Stimulated activated CD4-positive, alpha-beta T cell treated with anti-CD3 and anti-CD28 coated beads, TNF-alpha, amount 100 ng/mL, for 48 hours (primary cell): Measurements from ENCODE around the gene PASK.

Experiments
- DNase-seq, 3 donors: peaks; one replicate each; pipeline ENCODE4 v3.0.0-alpha.2; 2020; ENCODE audit warnings: low read depth in 3 of 3

PASK gene

GRCh38 chr2:241180495-241180894 is 31.2 kb upstream of the PASK start:
- no peak for DNase-seq

DNA sequence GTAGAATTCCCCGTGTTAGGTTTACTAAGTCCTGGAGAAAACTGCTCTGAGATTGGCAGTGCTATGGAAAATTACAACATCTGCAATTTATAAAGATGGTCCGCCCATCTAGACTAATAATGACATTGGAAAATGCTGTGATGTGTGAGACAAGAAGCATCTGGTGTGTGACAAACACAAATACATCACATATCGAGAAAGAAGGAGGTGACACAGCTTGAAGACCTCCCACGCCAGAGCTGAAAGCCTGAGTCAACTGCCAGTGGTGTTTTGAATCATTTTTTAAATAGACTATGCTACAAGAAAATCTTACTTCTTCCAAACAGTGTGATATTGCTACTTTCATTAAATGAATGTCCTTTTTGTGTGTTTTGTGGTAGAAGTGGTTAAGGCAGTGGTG is 30.6 kb upstream of the PASK start:
- DNase-seq = peak in 2 of 3 donors; percentile 25 to 28

- DNase-seq = no peak
Observed at GRCh38 chr2:241178961-241179360, 29.7 kb upstream of the PASK start.

DNA sequence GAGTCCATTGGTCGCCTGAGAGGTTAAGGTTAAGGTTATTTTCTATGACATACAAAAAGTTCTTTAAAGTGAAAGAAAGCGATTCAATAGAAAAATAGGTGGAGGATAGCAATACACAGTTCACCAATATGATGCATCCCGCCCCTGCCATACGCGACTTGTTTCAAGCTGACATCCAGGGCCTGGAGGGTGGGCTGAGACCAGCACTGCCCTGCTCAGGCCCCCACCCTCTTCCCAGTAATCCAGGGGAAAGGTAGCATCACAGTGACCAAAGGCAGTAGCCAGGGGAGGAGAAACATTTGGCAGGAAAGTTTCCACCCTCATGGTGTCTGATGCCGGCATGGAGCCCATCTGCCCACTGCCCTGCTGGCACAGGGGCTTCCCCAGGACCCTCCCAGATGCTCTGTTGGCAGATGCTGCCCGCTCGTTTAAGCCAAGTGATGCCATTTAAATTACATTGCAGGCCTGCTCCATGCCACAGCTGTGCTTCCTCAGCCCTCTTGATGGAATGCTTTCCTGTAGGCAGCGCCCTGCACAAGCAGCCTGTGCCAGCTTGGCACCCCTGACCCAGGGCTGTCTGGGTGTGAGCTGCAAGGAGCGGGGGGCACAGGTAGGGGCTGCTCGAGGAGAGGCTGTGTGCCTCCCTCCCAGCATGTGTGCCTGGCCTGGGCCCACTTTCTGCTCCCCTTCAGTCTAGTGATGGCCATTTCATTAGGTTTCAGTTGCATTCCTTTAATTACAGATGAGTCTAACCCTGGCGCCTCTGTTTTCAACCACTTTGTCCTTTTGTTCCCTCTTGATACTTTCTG is 28.5 kb upstream of the PASK start:
- DNase-seq = no peak

DNA sequence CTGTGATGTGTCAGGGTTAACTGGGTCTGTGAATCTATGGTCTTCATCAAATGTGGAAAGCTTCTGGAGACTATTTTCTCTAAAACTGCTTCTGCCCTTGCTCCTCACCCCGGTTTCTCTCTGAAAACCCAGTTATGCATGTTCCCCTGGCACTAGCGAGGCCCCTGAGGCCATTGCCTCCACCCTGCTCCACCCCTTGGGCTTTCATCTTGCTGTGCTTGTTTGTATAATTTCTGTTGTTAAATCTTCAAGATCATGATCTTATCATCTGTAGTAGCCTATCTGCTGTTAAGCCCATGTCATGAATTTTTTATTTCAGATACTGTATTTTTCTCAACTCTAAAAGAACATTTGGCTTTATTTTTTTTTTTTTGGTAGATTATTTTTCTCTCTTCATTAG is 24.3 kb upstream of the PASK start:
- DNase-seq = no peak

DNA sequence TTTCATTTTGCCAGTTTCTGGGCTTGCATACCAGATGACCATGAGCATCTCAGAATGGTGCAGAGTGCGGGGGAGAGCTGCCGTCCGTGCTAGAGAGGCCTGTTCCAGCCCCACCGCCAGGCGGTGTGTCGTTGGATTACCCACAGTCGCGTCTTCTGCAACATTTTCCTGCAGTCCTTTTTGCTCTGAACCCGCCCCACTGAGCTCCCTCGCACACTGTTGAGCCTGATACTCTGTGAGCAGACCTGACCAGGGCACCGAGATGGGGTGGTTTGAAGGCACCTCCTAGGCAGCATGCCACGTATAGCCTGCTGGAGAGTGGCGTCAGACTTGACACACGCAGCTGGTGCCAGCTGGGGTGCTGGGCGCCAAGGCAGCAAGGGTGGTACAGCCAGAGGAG is 19.1 kb upstream of the PASK start:
- no peak for DNase-seq

DNA sequence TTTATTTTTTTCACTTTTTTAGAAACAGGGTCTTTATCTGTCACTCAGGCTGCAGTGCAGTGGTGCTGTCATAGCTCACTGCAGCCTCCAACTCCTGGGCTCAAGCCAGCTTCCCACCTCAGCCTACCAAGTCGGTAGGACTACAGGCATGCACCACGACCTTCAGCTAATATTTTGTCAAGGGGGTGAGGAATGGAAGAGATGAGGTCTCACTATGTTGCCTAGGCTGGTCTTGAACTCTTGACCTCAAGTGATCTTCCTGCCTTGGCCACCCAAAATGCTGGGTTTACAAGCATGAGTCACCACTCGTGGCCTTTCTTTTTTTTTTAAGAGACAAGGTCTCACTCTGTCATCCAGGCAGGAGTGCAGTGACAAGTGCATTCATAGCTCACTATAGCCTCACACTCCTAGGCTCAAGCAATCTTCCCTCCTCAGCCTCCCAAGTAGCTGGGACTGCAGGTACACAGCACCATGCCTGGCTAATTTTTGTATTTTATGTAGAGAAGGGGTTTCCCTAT is 14.4 kb upstream of the PASK start:
- DNase-seq = no peak

DNA sequence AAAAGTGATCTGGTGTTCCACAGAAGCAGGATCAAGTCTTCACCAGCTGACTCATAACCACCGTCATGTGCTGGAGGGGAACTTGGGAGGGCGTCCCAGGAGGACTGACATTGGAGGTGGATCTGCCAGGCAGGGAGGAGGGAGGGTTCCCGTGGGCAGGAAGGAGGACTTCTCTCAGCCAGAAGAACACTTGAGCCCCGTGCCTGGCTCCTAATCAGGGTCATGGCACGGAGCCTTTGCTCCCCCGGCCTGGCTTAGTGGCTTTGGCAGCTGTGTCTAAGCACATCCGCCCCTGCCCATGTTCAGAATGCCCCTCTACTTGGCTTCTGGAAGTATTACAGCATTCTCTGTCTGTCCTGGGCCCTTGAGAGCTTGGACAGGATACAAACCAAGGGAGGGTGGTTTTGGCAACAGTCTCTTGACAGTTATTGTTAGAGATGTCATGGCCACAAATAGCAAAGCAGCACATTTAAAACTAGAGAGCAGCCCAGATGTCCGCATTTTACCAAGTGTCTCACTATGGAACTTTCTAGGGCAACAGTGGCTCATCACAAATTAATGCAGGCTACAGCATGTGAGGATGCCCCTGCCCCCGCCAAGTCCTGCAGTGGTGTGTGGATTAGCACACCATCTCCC is 12.5 kb upstream of the PASK start:
- no peak for DNase-seq

- DNase-seq = no peak
Observed at GRCh38 chr2:241160318-241160717, 11.0 kb upstream of the PASK start.

- no peak for DNase-seq
Observed at GRCh38 chr2:241159116-241159515, 9.8 kb upstream of the PASK start.

DNA sequence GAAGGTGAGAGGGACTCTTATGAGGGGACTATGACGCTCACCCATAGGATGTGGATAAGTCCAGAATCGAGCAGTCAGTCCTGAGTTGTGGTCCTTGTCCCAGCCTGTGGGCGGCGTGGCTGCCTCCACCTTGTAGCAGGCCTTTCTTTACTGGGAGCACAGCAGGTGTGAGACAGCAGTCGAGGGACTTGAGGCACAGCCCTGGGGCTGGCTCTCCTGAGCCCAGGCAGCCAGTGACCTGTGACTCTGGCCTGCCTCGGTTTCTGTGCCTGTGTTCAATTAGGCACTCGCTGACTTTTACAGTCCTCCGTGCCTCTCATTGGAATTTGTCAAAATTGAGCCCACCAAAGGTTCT is 9.3 kb upstream of the PASK start:
- DNase-seq = no peak

DNA sequence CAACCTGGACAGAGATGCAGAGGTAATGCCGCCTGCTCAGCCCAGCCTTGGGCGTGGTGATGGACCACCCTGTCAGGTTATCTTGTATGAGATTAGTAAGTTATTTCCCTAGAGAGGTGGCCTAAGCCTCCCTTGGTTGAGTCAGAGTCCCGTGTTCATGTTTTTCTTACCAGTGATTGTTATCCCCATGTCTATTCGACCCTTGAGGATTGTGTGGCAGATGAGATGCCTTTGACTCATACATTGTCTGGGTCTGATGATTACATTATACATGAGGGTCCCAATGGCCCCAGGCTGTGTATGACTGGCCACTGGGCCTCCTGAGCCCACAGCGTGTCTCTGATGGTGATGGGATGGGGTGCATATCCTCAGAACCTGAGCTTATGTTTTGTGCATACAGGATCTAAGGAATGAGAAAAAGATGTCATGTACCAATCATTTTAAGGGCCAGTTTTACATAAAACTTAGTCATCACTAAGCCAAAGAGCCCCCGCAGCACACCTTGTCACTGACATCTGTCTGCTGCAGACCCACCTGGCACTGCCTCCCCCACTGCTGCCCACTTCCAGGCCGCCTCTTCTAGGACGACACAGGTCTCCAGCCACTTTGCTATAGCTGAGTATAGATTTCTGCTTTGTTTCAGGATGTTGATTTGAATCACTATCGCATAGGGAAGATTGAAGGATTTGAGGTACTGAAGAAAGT is 8.7 kb upstream of the PASK start:
- no peak for DNase-seq

DNA sequence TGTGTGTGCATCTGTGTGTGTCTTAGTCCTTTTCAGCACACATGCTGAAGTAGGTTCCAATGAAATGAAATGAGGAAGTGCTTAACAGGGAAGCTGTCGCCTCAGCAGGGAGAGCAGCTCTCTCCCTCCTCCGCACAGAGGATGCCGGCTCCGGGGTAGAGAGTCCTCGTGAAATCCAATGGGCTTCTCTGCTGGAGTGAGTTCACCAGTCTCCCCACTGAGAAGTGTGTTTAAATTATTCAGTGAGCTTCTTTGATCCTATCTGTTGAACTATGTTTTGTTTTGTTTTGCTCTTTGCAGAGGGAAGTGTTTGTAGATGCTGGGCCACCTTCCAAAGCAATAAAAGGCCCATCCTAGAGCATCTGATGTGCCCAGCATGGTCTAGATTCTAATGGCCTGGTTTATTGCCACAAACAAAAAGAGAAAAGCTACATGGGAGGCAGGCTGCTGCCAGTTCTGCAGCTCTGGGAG is 7.7 kb upstream of the PASK start:
- no peak for DNase-seq

DNA sequence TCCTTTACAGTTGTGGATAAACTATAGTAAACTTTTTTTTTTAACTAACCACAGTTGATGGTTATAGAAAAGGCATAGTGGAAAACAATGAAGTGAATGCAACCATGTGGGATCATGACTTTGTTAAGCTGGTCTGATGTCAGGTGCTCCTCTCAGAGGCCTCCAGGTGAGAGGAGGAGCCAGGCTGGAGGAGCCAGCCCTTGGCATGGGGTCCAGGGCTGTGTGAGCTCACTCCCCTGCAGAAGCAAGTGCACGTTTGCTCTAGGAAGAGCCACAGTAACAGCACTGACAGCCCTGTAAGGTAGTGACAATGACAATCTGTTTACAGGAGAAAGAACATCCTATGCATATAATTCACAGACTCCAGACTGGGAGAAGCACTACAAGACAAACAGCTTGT is 6.7 kb upstream of the PASK start:
- DNase-seq = no peak

- DNase-seq = peak in 2 of 3 donors; percentile 18 to 40
Observed at GRCh38 chr2:241154915-241155314, 5.6 kb upstream of the PASK start.

DNA sequence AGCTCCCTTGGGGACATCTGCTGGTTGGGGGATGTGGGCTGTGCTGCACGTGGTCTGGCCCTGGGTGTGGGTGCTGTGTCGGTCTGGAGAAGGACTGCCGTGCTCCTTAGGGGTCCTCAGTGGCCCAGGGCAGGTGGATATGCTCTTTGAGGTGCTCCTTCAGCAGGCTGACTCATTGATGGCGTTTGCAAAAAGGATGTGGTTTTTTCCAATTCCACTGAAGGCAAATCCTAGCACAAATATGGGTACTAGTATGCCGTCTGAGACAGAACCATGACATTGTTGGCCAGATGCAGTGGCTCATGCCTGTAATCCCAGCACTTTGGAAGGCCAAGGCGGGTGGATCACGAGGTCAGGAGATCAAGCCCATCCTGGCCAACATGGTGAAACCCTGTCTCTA is 4.3 kb upstream of the PASK start:
- DNase-seq = no peak

GRCh38 chr2:241151934-241152660 is 2.8 kb upstream of the PASK start:
- no peak for DNase-seq

- no peak for DNase-seq
Observed at GRCh38 chr2:241150660-241151530, 1.6 kb upstream of the PASK start.

DNA sequence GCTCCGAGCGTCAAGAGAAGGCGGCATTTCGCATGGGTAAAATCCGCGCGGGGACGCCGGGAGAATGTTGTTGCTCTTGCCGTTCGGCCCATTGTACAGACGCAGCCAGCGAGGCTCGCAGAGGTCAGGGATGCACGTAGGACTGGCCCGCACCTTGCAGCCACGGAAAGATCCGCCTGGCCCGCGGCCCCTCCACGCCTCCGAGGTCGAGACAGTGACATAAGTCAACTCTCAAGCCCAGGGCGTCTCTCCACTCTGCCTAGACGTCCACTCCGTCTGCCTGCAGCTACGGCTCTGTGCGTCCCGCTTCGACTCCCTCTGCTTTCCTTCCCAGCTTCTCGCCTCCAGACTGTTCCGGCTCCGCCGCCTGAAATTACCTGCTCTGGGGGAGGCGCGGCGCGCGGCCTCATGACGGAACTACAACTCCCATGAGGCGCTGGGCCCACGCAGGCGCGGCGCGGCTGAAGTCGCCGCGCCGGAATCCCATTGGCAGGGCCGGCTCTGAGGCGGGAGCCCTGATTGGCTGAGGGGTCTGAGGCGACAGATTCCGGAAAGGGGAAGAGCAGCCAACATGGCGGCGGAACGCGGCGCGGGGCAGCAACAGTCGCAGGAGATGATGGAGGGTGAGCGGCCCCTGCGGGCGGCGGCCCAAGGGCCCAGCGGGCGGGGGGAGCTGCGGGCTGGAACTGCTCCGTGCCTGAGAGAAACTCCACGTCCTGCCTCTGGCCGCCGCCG is 820 bp upstream of the PASK start, which contains the start of gene PPP1R7:
PPP1R7 (plus strand) TSS at position 543 of the 735 bp plus-strand sequence; CDS start at position 572, 29 bp downstream.
- DNase-seq = peak; percentile 89 to 94 (median 92)

- no peak for DNase-seq
Observed at GRCh38 chr2:241149675-241149924, 328 bp upstream of the PASK start.
